Activated naive CD8-positive, alpha-beta T cell treated with anti-CD3 and anti-CD28 coated beads, Interleukin-2, amount 10 ng/mL, durations not matched to agents 7 days and 5 days (primary cell): ENCODE results near the gene TOR1A. TPM values are rescaled to one million over a fixed set of nuclear protein-coding genes. Genes with fewer than 3 reads are reported as not detected.
"Not testable (repeated sequence)": the region's sequence is repeated elsewhere in the genome, so short reads cannot be mapped to it uniquely, and the experiment has no call there.

Experiments
- ATAC-seq: fragments of 150-1000 bp; cut with Tn5 transposase; one replicate; pipeline ENCODE4 v1.10.0; 2021; ENCODE audit warnings: low read depth, moderate library complexity
- POLR2A ChIA-PET: fragments of 350-600 bp; sonication (Branson Sonifier 250); formaldehyde crosslinking; loops from one replicate; lab custom pipeline; 2021; ENCODE audit warnings: antibody characterized with exemption; lab: Charles Lee
- DNase-seq: peaks from one replicate; pipeline ENCODE4 v3.0.0; 2021
- H3K27ac Mint-ChIP-seq: one replicate; pipeline ENCODE4 v1.8.0; 2022; ENCODE audit warnings: mild to moderate bottlenecking, mixed read lengths
- H3K27me3 Mint-ChIP-seq: one replicate; pipeline ENCODE4 v1.8.0; 2022; ENCODE audit warnings: mild to moderate bottlenecking, moderate library complexity, mixed read lengths
- H3K36me3 Mint-ChIP-seq: one replicate; pipeline ENCODE4 v1.8.0; 2021; ENCODE audit warnings: mild to moderate bottlenecking, mixed read lengths
- H3K4me1 Mint-ChIP-seq: one replicate; pipeline ENCODE4 v1.8.0; 2021; ENCODE audit warnings: mixed read lengths
- H3K4me3 Mint-ChIP-seq: one replicate; pipeline ENCODE4 v1.8.0; 2022; ENCODE audit warnings: mild to moderate bottlenecking, moderate library complexity, mixed read lengths
- H3K9me3 Mint-ChIP-seq: one replicate; pipeline ENCODE4 v1.8.0; 2021; ENCODE audit warnings: mixed read lengths
- total RNA-seq, 2 experiments: library from RNA; stranded (reverse); gene quantifications; one replicate each; pipeline ENCODE4 v1.2.3, GENCODE V29; 2021

Gene TOR1A
- total RNA-seq, 2 experiments from 2014 or later: 46.6 to 47.2 TPM

- no peaks in the 10 kb centered on the region for H3K9me3 Mint-ChIP-seq
- H3K4me3 Mint-ChIP-seq: no peak overlapping the region
- H3K27me3 Mint-ChIP-seq: no peaks in the 10 kb centered on the region
- POLR2A ChIA-PET: interaction anchor here (0.7 to 2.4 kb wide), 5 partner anchors 12 to 186 kb away, joined by 3 to 7 read pairs (median 3); no protein-coding TSS in a partner anchor
- DNase-seq (no peak), ATAC-seq (no peak)
- no peak overlapping the region for H3K27ac Mint-ChIP-seq
- peaks cover 17% of the 10 kb centered on the region for H3K4me1 Mint-ChIP-seq
- H3K36me3 Mint-ChIP-seq: peaks cover 38% of the 10 kb centered on the region
These were observed 13.1 kb downstream of the TOR1A start for GRCh38 chr9:129810788-129811187.

DNA sequence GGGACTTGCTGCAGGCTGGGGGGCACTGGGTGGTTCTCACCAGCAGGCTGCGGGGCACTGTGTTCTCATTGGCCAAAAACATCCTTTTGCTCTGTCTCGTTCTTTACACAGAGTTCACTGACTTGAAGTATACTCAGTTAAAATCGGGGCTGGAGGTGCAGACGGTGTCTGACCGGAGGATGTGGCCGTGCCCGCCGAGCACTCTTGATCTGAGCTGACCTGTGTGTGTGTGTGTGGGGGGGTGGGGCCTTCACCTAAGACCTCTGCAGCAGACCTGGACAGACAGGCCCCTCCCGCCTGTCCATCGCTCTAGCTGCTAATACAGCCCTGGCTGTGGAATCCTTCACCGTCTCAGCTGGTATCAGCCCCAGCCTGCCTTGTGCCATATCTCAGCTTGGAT is 13.8 kb downstream of the TOR1A start:
- peaks cover 40% of the 10 kb centered on the region for H3K36me3 Mint-ChIP-seq
- no peak overlapping the region for H3K27ac Mint-ChIP-seq

DNA sequence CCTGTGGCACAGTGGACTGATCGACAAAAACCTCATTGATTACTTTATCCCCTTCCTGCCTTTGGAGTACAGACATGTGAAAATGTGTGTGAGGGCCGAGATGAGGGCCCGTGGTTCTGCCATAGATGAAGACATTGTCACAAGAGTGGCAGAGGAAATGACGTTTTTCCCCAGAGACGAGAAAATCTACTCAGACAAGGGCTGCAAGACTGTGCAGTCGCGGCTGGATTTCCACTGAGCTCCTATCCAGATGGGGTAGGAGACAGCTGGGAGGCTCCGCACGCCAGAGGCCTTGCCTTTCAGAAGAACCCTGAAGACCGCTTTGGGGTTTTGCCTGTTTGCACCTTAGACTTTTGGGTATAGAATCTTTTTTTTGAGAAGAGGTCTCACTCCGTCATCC is 14.6 kb downstream of the TOR1A start:
- POLR2A ChIA-PET: interaction anchor here (0.7 to 2.4 kb wide), 5 partner anchors 9 to 1835 kb away, joined by 3 to 7 read pairs (median 3); no protein-coding TSS in a partner anchor
- no peak for DNase-seq
- Mint-ChIP-seq H3K4me3 (no peak overlapping the region), H3K27me3 (no peaks in the 10 kb centered on the region), H3K4me1 (peaks cover 20% of the 10 kb centered on the region), H3K27ac (peak overlapping the region; percentile 16), H3K36me3 (peaks cover 39% of the 10 kb centered on the region), H3K9me3 (no peaks in the 10 kb centered on the region)
- no peak for ATAC-seq

More for the DNA sequence above, 13.8 kb downstream of the TOR1A start:
- ATAC-seq (no peak), DNase-seq (no peak)
- no peaks in the 10 kb centered on the region for H3K27me3 Mint-ChIP-seq
- no peak overlapping the region for H3K4me3 Mint-ChIP-seq
- no peaks in the 10 kb centered on the region for H3K9me3 Mint-ChIP-seq
- POLR2A ChIA-PET: interaction anchor here (1.0 to 2.4 kb wide), 3 partner anchors 13 to 26 kb away, joined by 3 to 7 read pairs (median 3); no protein-coding TSS in a partner anchor
- H3K4me1 Mint-ChIP-seq: peaks cover 20% of the 10 kb centered on the region

DNA sequence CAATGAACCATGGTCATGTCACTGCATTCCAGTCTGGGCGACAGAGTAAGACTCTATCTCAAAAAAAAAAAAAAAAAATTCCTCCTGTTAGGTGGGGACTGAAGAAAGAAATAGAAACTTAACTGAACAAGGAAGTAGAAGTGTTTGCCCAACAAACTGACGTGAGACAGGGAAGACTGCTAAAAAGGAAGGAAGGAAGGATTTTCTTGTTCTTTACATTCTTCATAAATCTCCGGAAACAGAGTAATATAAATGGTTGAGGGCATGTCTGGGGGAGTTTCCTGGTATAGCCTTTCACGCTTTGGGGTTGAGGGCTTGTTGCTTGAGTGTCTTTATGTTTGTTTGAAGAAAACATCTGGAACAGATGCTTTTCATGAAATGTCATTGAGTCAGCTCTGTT is 17.9 kb downstream of the TOR1A start:
- H3K36me3 Mint-ChIP-seq: peaks cover 38% of the 10 kb centered on the region
- DNase-seq (no peak), ATAC-seq (no peak)
- H3K27me3 Mint-ChIP-seq: no peaks in the 10 kb centered on the region
- peaks cover 25% of the 10 kb centered on the region for H3K4me1 Mint-ChIP-seq
- peak overlapping the region; percentile 13 for H3K27ac Mint-ChIP-seq
- POLR2A ChIA-PET: interaction anchor here (0.6 to 1.7 kb wide), 4 partner anchors 15 to 771 kb away, joined by 3 to 4 read pairs (median 4); no protein-coding TSS in a partner anchor
- H3K4me3 Mint-ChIP-seq: peak overlapping the region; percentile 16
- H3K9me3 Mint-ChIP-seq: no peaks in the 10 kb centered on the region

DNA sequence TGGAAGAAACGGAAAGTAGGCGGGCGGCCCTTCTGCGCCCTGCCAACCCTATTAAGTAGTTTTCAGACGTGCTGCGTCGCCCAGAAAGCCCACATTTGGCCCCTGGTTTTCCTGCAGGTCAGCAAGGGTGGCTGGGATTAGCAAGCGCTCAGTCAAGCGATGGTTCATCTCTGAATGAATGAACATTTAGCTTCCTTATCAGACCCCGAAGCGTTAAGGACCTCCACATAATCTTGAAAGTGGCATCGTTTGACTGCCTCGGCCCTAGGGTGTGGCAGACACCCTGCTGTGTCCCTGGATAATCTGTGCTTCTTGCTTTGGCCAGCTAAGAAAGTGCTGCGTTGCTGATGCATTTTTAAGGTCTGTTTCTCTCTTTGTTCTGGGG is 20.3 kb downstream of the TOR1A start:
- Mint-ChIP-seq H3K36me3 (peaks cover 31% of the 10 kb centered on the region), H3K4me1 (peaks cover 21% of the 10 kb centered on the region), H3K27me3 (no peaks in the 10 kb centered on the region), H3K4me3 (peak overlapping the region; percentile 94), H3K9me3 (no peaks in the 10 kb centered on the region), H3K27ac (peak overlapping the region; percentile 80)
- POLR2A ChIA-PET: interaction anchor here (0.7 to 1.9 kb wide), 12 partner anchors 14 to 663 kb away, joined by 3 to 16 read pairs (median 4); partner anchors contain the start of genes C9orf78 and NTMT1
- DNase-seq (no peak), ATAC-seq (no peak)

- Mint-ChIP-seq H3K4me3 (peak within 1 kb of the TSS; percentile 94), H3K4me1 (peaks cover 21% of the 10 kb centered on the region), H3K27ac (peak within 1 kb of the TSS; percentile 94), H3K9me3 (no peaks in the 10 kb centered on the region), H3K36me3 (peaks cover 28% of the 10 kb centered on the region), H3K27me3 (no peaks in the 10 kb centered on the region)
- POLR2A ChIA-PET: interaction anchor here (0.7 to 1.9 kb wide), 13 partner anchors 15 to 663 kb away, joined by 3 to 16 read pairs (median 3); partner anchors contain the start of genes C9orf78 and NTMT1
- peak; percentile 91 for ATAC-seq
- DNase-seq: peak; percentile 98
These were observed 20.9 kb downstream of the TOR1A start, which contains the start of gene TOR1B for GRCh38 chr9:129802833-129803675. Gene TOR1B (plus strand): TSS chr9:129803184. CDS start chr9:129803213, 29 bp downstream.

- H3K27me3 Mint-ChIP-seq: no peaks in the 10 kb centered on the region
These were observed 22.4 kb downstream of the TOR1A start for GRCh38 chr9:129801504-129801903.

GRCh38 chr9:129798973-129799372 is 25.0 kb downstream of the TOR1A start:
- H3K4me1 Mint-ChIP-seq: peaks cover 8% of the 10 kb centered on the region

More at GRCh38 chr9:129801504-129801903, 22.4 kb downstream of the TOR1A start:
- no peak for DNase-seq
- Mint-ChIP-seq H3K9me3 (no peaks in the 10 kb centered on the region), H3K4me3 (peak overlapping the region; percentile 58), H3K36me3 (peaks cover 18% of the 10 kb centered on the region), H3K27ac (peak overlapping the region; percentile 25), H3K4me1 (peaks cover 21% of the 10 kb centered on the region)
- ATAC-seq: no peak
- POLR2A ChIA-PET: interaction anchor here (0.6 kb wide), 1 partner anchor 85 kb away, joined by 3 read pairs; no protein-coding TSS in a partner anchor

GRCh38 chr9:129796029-129796428 is 27.9 kb downstream of the TOR1A start:
- not testable (repeated sequence) for ATAC-seq, H3K27ac Mint-ChIP-seq

More at GRCh38 chr9:129798973-129799372, 25.0 kb downstream of the TOR1A start:
- Mint-ChIP-seq H3K4me3 (no peak overlapping the region), H3K27ac (no peak overlapping the region), H3K36me3 (peaks cover 2% of the 10 kb centered on the region), H3K9me3 (no peaks in the 10 kb centered on the region), H3K27me3 (no peaks in the 10 kb centered on the region)
- no peak for DNase-seq
- ATAC-seq: no peak
- POLR2A ChIA-PET: no interaction called here

DNA sequence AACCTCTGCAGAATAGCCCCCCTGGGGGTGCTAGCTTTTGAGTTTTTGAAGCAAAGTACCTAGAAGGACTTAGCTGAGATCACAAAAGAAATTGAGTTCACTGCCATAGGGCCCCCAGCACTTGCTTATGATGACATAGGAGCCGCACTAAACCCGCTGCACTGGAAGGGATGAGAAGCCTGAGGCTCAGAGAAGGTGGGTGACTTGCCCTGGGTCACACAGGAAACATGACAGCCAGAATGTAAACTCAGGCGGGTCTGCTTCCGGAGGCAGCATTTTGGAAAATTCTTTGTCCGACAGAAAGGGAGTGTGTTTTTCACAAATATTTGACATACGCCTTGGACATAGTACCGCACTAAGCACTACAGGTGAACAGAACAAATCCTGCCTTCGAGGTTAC is 29.4 kb downstream of the TOR1A start:
- no peak for DNase-seq
- H3K4me1 Mint-ChIP-seq: peaks cover 7% of the 10 kb centered on the region
- POLR2A ChIA-PET: interaction anchor here (0.9 kb wide), 1 partner anchor 57 kb away, joined by 6 read pairs; no protein-coding TSS in a partner anchor
- H3K36me3 Mint-ChIP-seq: no peaks in the 10 kb centered on the region
- H3K4me3 Mint-ChIP-seq: no peak overlapping the region
- no peak for ATAC-seq
- H3K27me3 Mint-ChIP-seq: peaks cover 2% of the 10 kb centered on the region
- no peak overlapping the region for H3K27ac Mint-ChIP-seq
- no peaks in the 10 kb centered on the region for H3K9me3 Mint-ChIP-seq

More at GRCh38 chr9:129796029-129796428, 27.9 kb downstream of the TOR1A start:
- POLR2A ChIA-PET: interaction anchor here (0.7 kb wide), 1 partner anchor 11 kb away, joined by 3 read pairs; no protein-coding TSS in a partner anchor
- H3K4me3 Mint-ChIP-seq, DNase-seq, H3K27me3 Mint-ChIP-seq, H3K36me3 Mint-ChIP-seq, H3K9me3 Mint-ChIP-seq, H3K4me1 Mint-ChIP-seq: not testable (repeated sequence)

GRCh38 chr9:129786481-129786880 is 37.5 kb downstream of the TOR1A start:
- no peak for DNase-seq
- ATAC-seq: no peak
- Mint-ChIP-seq H3K9me3 (no peaks in the 10 kb centered on the region), H3K27ac (no peak overlapping the region), H3K27me3 (peaks cover 20% of the 10 kb centered on the region), H3K4me3 (no peak overlapping the region), H3K36me3 (no peaks in the 10 kb centered on the region), H3K4me1 (peaks cover 7% of the 10 kb centered on the region)
- POLR2A ChIA-PET: no interaction called here

- Mint-ChIP-seq H3K36me3 (no peaks in the 10 kb centered on the region), H3K27me3 (peaks cover 20% of the 10 kb centered on the region), H3K4me3 (no peak overlapping the region), H3K4me1 (peaks cover 7% of the 10 kb centered on the region), H3K9me3 (no peaks in the 10 kb centered on the region), H3K27ac (no peak overlapping the region)
- DNase-seq: no peak
- POLR2A ChIA-PET: interaction anchor here (0.5 to 0.6 kb wide), 2 partner anchors 10 to 48 kb away, joined by 3 read pairs; no protein-coding TSS in a partner anchor
- ATAC-seq: no peak
These were observed 38.1 kb downstream of the TOR1A start for GRCh38 chr9:129785866-129786265.

DNA sequence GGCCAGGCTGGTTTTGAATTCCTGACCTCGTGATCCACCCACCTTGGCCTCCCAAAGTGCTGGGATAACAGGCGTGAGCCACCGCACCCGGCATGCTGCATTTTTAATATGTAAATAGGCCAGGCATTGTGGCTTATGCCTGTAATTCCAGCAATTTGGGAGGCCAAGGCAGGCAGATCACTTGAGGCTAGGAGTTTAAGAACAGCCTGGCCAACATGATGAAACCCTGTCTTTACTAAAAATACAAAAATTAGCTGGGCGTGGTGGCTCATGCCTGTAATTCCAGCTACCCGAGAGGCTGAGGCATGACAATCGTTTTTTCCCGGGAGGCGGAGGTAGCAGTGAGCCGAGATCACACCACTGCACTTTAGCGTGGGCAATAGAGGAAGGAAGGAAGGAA is 39.0 kb downstream of the TOR1A start:
- H3K4me3 Mint-ChIP-seq, ATAC-seq, H3K4me1 Mint-ChIP-seq, POLR2A ChIA-PET, H3K9me3 Mint-ChIP-seq, DNase-seq, H3K36me3 Mint-ChIP-seq, H3K27ac Mint-ChIP-seq: not testable (repeated sequence)
- peaks cover 18% of the 10 kb centered on the region for H3K27me3 Mint-ChIP-seq
